Lower leg skin (tissue), 4 donors: ENCODE data around the gene HSPB6. TPM values are rescaled to one million over a fixed set of nuclear protein-coding genes. Genes with fewer than 3 reads are reported as not detected.

Experiments
- DNase-seq, 2 donors: peaks; one replicate each; pipeline ENCODE4 v3.0.0-alpha.2; 2019; ENCODE audit warnings: low spot score in 2 of 2
- H3K4me3 ChIP-seq: fragments of 200-600 bp; sonication (generic); 2 replicates; pipeline ENCODE4 v1.5.1; 2017; ENCODE audit warnings: mild to moderate bottlenecking, low read depth; ENCODE audit not compliant: poor library complexity, severe bottlenecking
- POLR2A ChIP-seq, 2 donors: fragments of 450-650 bp; IDR thresholded peaks; one replicate each; pipeline ENCODE4 v1.6.1; 2016 to 2017; ENCODE audit warnings: antibody characterized with exemption in 2 of 2, mild to moderate bottlenecking in 1 of 2, moderate library complexity in 1 of 2
- WGBS, 2 donors: methylation state at CpG; one replicate each; pipeline ENCODE4 v1.1.5; 2018; 5-methylcytosine and 5-hydroxymethylcytosine counted together
- intact Hi-C: fragments of 100-400 bp; cut with DNase I; formaldehyde crosslinking; loops from one replicate; pipeline ENCODE4 v1.15.0; 2023; ENCODE audit warnings: low total_unique reads
- total RNA-seq, 4 donors: library from RNA; depleted of rRNA; stranded (reverse); fragments of >200 nt; gene quantifications; one replicate each; pipeline ENCODE4 v1.1.0, GENCODE V29; 2016
- TF ChIP-seq, protein P1 (sequence below), 3 donors: fragments of 450-650 bp; IDR thresholded peaks; one replicate each; pipeline ENCODE4 v1.5.1; 2016; ENCODE audit warnings: antibody characterized with exemption in 3 of 3, mild to moderate bottlenecking in 3 of 3, moderate library complexity in 2 of 3

The HSPB6 gene
- total RNA-seq, 4 donors from 2014 or later = 2.5 to 9.4 (median 3.9) TPM

DNA sequence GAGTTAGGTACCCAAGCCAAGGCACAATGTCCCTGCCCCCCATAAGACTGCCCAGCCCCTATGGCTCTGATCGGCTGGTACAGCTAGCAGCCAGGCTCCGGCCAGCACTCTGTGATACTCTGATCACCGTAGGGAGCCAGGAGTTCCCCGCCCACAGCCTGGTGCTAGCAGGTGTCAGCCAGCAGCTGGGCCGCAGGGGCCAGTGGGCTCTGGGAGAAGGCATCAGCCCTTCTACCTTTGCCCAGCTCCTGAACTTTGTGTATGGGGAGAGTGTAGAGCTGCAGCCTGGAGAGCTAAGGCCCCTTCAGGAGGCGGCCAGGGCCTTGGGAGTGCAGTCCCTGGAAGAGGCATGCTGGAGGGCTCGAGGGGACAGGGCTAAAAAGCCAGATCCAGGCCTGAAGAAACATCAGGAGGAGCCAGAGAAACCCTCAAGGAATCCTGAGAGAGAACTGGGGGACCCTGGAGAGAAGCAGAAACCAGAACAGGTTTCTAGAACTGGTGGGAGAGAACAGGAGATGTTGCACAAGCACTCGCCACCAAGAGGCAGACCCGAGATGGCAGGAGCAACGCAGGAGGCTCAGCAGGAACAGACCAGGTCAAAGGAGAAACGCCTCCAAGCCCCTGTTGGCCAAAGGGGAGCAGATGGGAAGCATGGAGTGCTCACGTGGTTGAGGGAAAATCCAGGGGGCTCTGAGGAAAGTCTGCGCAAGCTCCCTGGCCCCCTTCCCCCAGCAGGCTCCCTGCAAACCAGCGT is 42.1 kb downstream of the HSPB6 start:
- DNase-seq = no peak
- H3K4me3 ChIP-seq = no peak overlapping the region
- WGBS, 2 donors = 70 to 78% methylated on average over 10 to 14 of the region's 14 CpGs
- intact Hi-C loops = no loop called here
- TF ChIP-seq POLR2A (IDR thresholded peaks at IDR 0.05) = no peak

DNA sequence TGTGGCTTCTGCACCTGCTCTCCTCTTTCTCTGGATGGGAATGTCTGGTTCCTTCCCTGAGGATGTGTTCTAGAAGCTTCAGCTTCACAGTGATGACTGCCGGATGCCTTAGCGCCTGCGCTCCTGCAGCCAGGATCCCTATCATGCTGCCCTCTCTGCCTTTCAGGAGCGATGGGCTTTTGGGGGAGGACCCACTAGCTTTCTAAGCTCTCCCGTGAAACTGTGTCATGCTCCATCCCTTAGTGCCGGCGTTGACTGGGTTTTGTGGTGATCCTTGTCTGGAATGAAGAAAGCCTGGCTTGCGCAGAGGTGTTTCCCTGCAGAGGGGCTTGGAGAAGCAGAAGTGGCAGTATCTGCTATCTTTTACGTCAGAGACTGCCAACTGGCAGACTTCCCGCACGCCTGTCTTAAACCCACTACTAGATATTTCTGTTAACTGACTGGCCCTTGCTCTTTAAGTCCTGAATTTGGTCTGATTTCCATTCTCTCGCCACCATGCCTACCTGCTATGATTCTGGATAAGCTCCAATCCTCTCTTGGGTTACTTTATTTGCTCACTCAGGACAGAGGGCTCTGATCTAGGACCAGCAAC is 42.8 kb downstream of the HSPB6 start:
- no peak for TF ChIP-seq POLR2A (IDR thresholded peaks at IDR 0.05)
- TF ChIP-seq, protein P1, sequence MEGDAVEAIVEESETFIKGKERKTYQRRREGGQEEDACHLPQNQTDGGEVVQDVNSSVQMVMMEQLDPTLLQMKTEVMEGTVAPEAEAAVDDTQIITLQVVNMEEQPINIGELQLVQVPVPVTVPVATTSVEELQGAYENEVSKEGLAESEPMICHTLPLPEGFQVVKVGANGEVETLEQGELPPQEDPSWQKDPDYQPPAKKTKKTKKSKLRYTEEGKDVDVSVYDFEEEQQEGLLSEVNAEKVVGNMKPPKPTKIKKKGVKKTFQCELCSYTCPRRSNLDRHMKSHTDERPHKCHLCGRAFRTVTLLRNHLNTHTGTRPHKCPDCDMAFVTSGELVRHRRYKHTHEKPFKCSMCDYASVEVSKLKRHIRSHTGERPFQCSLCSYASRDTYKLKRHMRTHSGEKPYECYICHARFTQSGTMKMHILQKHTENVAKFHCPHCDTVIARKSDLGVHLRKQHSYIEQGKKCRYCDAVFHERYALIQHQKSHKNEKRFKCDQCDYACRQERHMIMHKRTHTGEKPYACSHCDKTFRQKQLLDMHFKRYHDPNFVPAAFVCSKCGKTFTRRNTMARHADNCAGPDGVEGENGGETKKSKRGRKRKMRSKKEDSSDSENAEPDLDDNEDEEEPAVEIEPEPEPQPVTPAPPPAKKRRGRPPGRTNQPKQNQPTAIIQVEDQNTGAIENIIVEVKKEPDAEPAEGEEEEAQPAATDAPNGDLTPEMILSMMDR (IDR thresholded peaks at IDR 0.05) = no peak
- WGBS, 2 donors = 85% methylated on average over 12 of the region's 12 CpGs
- H3K4me3 ChIP-seq = no peak overlapping the region
- no peak for DNase-seq
- intact Hi-C loops = no loop called here

DNA sequence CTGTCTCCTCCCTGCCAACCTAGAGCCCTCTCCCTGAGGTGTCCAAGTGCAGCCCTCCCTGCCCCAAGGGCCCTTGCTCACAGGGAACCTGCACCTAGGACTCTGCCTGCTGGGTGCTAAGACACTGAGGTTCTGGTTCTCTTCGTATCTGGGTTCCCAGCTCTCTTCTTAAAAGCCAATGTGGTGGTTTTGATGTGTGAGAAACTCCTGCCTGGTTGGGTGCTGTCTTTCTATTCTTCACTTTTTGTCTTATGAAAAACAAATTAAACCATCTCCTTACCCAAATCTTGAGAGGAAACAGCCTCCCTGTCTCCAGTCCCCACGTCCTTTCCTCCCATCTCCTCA is 43.4 kb downstream of the HSPB6 start:
- H3K4me3 ChIP-seq = no peak overlapping the region
- intact Hi-C loops = no loop called here
- no peak for DNase-seq
- WGBS, 2 donors = 78 to 85% methylated on average over 2 of the region's 2 CpGs
- TF ChIP-seq POLR2A (IDR thresholded peaks at IDR 0.05) = no peak
- TF ChIP-seq, protein P1 (IDR thresholded peaks at IDR 0.05) = no peak

DNA sequence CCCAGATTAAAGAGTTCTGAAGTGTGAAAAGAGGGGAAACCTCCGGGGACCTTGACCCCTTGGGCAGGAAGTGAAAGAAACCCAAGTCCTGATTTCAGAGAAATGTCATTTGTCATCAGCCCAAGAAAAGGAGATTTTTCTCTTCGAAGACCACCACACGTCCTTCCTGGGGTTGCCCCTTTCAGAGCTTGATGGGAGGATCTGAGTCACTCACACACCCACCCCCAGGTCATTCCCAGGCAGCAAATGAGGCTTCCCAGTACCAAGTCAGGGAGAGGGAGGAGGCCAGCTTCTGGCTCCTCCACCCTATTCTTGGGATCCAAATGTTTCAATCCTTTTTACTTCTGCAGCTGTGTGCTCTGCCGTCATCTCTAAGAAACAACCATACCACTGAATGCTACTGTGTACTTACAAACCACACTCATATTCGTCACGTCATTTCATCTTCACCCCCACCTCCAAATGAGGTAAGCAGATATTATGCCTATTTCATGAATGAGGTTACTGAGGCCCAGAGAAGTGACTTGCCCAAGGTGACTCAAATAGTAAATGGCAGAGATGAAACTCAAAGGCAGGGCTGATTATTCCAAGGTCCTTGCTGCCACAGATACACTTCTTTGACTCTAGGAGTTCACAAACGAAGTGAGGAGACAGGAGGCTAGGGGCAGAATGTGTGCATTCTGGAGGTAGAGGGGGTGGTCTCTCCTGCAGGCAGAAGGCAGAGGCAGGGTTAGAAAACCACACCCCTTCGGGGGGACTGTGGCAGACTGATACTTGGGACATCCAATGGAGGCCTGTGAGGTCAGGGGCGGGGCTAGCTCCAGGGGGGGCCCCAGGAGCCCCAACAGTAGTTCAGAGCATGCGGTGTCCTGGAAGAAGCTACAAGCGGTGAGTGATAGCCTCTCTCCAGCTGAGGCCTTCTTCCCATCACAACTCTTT is 44.0 kb downstream of the HSPB6 start:
- DNase-seq = no peak
- TF ChIP-seq, protein P1 (IDR thresholded peaks at IDR 0.05) = no peak
- no peak for TF ChIP-seq POLR2A (IDR thresholded peaks at IDR 0.05)
- intact Hi-C loops = no loop called here
- no peak overlapping the region for H3K4me3 ChIP-seq
- WGBS, 2 donors = 74 to 76% methylated on average over 10 to 11 of the region's 11 CpGs

DNA sequence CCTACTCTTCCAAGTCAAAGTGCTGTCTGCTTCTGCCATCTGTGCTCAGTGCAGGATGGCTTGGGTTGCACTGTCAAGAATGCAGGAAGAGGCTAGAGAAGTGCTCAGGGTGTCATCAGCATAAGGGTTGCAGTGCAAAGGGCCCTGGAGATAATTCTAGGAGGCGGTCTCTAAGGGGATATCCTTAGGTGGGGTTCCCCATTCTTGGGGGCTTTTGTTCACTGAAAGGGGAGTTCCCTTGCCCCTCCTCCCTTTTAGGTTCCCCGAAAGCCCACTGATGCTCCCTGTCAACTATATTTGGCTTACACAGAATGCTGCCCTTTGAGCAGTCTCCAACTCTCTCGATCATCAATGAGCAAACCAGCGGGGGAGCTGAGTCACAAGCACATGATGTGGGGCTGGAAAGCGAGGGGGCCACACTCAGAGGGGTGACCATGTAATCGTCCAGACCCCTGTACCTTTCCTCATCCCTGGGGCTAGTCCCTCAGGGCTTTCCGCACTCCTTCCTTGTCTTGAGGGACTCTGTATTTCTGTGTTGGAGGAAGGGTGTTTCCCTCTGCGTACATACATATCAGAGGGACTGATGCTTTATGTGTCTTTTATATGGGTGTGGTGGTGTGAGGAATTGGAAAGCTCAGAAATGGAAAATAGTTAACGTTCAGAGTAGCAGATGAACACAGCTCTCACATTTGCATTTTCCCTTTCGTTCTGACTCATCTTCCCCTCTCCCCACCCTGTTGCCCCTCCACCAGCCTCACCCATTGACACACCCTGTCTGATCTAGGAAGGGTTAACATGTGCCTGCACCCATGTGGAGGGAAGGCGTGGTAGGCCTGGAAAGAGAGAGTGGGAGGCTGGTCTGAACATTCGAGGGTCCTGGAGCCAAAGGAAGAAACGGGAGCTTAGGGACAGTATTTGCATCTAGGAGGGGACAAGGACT is 45.8 kb downstream of the HSPB6 start:
- no peak overlapping the region for H3K4me3 ChIP-seq
- no peak for DNase-seq
- intact Hi-C loops = no loop called here
- TF ChIP-seq POLR2A (IDR thresholded peaks at IDR 0.05) = no peak
- TF ChIP-seq, protein P1 (IDR thresholded peaks at IDR 0.05) = no peak
- WGBS, 2 donors = 39 to 49% methylated on average over 13 of the region's 13 CpGs
